GM13976 (cell line): ENCODE results near the gene THAP2.
"Not testable (repeated sequence)": the region's sequence is repeated elsewhere in the genome, so short reads cannot be mapped to it uniquely, and the experiment has no call there.

Experiments
- DNase-seq: peaks from one replicate; pipeline ENCODE4 v3.0.0; 2012; ENCODE audit warnings: low spot score
- in situ Hi-C: fragments of 300-500 bp; cut with MboI; formaldehyde crosslinking; loops from one replicate; pipeline ENCODE4 v1.12.0; 2022; ENCODE audit warnings: low sequenced_read_pairs, mixed read lengths, inconsistent platforms; ENCODE audit not compliant: unreplicated experiment
- TF ChIP-seq, protein P1 (sequence below): IDR thresholded peaks from 2 replicates; pipeline ENCODE4 v1.5.1; 2012; ENCODE audit warnings: borderline replicate concordance, mild to moderate bottlenecking; ENCODE audit not compliant: insufficient read depth; ENCODE audit errors: extremely low read depth, missing control alignments, control extremely low read depth

THAP2 gene

DNA sequence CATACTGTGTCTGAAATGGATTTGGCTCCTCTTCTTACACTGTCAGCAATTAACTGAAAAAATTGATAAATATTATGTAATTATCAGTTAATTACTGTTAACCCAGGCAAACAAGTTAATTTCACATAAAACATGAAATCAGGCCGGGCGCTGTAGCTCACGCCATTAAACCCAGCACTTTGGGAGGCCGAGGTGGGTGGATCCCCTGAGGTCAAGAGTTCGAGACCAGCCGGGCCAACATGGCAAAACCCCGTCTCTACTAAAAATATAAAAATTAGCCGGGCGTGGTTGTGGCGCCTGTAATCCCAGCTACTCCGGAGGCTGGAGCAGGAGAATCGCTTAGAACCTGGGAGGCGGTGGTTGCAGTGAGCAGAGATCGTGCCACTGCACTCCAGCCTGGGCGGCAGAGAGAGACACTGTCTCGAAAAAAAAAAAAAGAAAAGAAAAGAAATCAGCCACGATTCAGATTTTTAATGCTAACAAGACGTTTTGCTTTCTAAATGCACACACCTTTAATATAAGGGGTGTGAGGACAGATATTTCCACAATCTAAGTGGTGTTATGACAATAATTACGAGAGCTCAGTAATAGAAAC is 21.3 kb downstream of the THAP2 start:
- DNase-seq: no peak
- in situ Hi-C loops: no loop called here
- TF ChIP-seq, protein P1, sequence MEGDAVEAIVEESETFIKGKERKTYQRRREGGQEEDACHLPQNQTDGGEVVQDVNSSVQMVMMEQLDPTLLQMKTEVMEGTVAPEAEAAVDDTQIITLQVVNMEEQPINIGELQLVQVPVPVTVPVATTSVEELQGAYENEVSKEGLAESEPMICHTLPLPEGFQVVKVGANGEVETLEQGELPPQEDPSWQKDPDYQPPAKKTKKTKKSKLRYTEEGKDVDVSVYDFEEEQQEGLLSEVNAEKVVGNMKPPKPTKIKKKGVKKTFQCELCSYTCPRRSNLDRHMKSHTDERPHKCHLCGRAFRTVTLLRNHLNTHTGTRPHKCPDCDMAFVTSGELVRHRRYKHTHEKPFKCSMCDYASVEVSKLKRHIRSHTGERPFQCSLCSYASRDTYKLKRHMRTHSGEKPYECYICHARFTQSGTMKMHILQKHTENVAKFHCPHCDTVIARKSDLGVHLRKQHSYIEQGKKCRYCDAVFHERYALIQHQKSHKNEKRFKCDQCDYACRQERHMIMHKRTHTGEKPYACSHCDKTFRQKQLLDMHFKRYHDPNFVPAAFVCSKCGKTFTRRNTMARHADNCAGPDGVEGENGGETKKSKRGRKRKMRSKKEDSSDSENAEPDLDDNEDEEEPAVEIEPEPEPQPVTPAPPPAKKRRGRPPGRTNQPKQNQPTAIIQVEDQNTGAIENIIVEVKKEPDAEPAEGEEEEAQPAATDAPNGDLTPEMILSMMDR: no peak

DNA sequence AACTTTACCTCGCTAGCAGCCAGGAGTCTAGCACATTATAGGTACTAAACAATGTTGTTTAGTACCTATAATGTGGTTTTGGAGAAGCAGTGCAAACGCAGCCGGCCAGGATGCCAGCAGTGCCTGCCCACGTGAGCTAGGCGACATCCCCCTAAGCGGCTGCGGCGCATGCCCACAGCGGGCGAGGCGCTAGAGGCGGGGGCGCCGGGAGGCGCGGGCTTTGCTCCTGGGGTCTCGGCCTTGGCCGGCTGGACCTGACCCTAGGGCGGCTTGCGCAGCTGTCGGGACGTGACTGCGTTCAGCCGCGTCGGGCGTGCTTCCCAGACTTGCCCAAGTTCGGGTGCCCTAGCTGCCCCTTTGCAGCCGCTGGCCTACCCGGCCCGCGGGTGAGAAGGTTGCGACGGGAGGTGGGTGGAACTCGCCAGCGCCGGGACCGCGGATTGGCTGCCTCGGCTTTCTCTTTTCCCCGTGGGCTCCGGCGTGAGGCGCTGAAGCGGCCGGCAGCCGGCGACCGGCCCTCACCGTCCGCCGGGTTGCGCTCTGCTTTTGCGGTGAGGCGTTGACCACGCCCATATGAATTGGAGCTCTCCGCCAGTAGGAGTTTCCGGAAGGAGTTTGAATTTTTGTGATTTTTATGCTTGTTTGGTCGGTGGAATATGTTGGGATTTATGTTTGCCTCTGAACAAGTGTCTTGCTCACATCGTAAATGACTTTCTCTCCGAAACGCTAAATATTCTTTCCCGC is 22.0 kb downstream of the THAP2 start, which contains the start of gene TMEM19:
Gene TMEM19, plus strand, starts transcription at position 169 of the 744 bp plus-strand sequence. CDS start 599 bp downstream, outside the sequence.
- in situ Hi-C loops: no loop called here
- TF ChIP-seq, protein P1: peak; percentile 53
- peak; percentile 88 for DNase-seq

DNA sequence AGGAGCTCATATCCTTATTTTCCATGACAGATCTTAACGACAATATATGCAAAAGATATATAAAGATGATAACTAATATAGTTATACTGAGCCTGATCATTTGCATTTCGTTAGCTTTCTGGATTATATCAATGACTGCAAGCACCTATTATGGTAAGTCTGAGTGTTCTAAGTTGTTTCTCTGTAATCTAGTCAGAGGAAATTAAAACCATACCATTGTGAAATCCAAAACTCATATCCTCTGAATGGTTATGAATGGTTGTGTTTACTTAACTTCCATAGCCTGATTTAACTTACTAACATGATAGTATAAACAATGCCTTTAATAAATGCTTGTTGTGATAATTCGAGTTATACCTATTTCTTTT is 22.5 kb downstream of the THAP2 start:
- in situ Hi-C loops: no loop called here
- no peak for DNase-seq
- TF ChIP-seq, protein P1: no peak

DNA sequence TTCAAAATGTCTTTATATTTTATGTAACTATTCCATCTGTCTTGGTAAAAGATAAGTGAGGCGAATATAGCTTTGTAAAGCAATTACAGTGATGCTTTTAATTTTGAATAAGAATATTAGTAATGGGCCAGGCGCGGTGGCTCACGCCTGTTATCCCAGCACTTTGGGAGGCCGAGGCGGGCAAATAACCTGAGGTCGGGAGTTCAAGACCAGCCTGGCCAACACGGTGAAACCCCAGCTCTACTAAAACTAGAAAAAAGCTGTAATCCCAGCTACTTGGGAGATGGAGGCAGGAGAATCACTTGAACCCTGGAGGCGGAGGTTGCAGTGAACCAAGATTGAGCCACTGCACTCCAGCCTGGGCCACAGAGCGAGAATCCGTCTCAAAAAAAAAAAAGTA is 23.1 kb downstream of the THAP2 start:
- in situ Hi-C loops, DNase-seq: not testable (repeated sequence)

DNA sequence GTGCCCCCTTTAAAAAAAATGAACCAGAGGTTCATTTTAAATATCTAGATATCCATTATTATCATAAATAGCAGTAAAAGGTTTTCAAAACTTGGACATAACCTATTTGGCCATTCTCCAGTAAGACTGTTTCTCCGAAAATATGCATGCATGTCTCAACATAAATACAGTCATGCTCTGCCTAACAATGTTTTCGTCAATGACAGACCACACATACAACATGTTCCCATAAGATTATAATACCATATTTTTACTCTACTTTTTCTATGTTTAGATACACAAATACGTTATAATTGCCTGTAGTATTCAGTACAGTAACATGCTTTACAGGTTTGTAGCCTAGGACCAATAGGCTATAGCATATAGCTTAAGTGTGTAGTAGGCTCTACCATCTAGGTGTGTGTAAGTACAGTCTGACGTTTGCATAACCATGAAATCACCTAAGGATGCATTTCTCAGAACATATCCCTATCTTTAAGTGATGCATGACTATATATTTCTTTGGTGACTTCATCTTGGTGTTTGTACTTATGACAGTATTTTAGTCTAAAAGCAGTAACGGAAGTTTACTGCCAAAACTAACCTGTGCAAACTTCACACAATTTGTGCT is 25.0 kb downstream of the THAP2 start:
- no peak for DNase-seq
- TF ChIP-seq, protein P1: no peak
- in situ Hi-C loops: no loop called here

DNA sequence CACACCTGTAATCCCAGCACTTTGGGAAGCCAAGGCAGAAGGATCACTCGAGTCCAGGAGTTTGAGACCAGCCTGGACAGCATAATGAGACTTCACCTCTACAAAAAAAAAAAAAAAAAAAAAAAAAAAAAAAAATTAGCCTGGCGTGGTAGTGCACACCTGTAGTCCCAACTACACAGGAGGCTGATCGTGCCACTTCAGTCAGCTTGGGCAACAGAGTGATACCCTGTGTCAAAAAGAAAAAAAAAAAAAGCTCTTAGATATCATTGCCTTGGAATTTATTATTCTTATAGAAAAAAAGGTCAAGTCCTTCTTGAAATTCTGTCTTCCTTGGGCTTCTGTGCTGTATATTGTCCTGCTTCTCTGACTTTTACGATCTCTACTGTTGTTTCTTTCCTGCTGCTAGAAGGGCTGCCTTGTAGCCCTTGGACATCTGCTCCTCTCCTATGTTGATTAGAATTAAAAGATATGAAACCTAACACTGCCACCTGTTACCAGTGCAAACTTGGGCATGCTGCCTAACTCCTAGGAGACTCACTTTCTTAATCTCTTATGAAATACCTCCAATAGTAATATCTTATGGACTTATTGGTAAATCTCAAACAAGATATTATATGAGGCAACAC is 27.5 kb downstream of the THAP2 start:
- DNase-seq: no peak
- TF ChIP-seq, protein P1: no peak
- in situ Hi-C loops: no loop called here
